Erythroblast (primary cell): ENCODE results near the gene MED13L.
"Not testable (repeated sequence)": the region's sequence is repeated elsewhere in the genome, so short reads cannot be mapped to it uniquely, and the experiment has no call there.

Experiments used
- DNase-seq, 2 experiments: peaks; one replicate each; lab custom pipeline; 2025; lab: John Stamatoyannopoulos, UW
- GATA1 ChIP-seq: IDR thresholded peaks from 2 replicates; pipeline ENCODE4 v1.6.1; 2011; ENCODE audit warnings: low read depth, mild to moderate bottlenecking, control low read depth, low read length, moderate library complexity
- POLR2A ChIP-seq: IDR thresholded peaks from 2 replicates; pipeline ENCODE4 v1.6.1; 2011; ENCODE audit warnings: mild to moderate bottlenecking, low read length

Gene MED13L

DNA sequence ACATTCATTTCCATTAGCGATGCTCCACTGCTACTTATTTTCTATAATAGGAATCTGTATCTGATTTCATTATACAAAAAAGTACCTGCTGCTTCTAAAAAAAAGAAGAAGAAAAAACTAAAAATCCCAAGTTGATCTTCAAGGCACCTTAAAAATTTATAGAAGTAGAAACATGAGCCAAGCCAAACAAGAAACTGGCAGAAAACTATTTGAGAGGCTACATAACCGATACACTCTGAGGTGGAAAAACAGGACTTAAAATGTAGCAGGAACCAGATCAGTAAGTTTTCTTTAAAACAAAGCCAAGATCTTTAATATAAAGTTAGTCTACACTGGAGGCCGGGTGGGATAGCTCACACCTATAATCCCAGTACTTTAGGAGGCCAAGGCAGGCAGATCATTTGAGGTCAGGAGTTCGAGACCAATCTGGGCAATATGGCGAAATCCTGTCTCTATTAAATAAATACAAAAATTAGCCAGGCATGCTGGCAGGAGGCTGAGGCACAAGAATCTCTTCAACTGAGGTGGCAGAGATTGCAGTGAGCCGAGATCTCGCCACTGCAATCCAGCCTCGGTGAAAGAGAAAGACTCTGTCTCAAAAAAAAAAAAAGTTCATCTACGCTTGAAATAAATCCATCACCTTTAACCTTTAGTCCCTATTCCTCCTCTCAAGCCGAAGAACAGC, 278.6 kb downstream of the MED13L start:
- no peak for DNase-seq

DNA sequence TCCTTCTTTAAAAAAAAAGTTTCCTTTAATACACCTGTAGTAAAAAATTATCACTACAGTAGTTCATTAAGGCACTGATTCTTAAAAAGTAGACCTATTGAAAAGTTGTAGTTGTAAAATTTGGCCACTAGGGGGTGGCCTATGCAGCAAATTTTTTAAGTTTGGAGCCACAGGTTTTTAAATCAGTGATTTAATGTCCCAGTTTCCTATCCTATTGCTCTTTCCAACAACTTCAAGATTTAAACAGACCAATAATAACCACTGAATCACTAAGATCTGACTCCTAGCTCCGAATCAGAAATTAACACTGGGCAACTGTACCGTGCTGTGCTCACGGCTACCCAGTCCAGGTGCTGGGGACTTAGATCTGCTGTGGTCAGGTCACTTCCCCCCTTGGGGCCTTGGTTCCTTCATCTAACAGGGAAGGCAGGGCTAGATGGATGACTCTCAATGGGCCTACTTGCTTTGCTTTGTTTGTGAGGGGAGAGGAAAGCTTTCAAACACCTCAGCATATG, 279.3 kb downstream of the MED13L start:
- DNase-seq: peak; percentile 51 to 73
- TF ChIP-seq GATA1 (no peak), POLR2A (no peak)

More for the DNA sequence above, 278.6 kb downstream of the MED13L start:
- TF ChIP-seq POLR2A (no peak), GATA1 (no peak)

DNA sequence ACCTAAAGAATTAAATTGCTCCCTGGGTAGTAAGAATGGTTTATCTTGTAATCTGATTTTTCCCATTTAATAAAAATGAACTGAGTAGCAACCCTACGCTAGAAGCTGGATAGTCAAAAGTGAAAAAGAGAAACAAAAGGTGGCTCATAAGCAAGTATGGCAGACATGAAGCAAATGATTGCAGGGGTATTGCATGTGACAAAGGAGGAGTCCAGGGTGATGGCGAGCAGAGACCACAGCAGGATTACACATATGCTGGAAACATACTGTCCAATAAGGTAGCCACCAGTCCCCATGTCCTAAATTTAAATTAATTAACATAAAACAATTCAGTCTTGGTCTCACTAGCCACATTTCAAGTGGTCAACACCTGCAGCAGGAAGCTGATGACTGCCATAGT, 283.8 kb downstream of the MED13L start:
- TF ChIP-seq GATA1: no peak
- no peak for TF ChIP-seq POLR2A
- peak; percentile 4 to 57 for DNase-seq

DNA sequence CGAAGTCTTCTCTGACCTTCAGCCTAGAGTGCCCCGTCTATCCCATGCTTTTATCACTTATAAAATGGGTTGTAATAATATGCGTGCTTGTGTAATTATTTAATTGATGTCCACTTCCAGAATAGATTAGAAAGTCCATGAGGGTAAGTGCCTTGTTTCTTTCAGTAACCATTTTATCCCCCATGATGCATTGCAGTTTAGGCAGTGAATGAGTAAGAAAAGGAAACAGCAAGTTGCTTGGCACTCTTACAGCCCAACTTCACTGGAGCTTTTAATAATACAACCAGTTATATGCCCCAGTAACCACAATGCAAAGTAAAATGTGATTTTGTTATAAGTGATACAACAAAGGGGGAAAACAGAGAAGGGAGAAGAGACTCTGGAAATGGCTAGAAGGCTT, 287.3 kb downstream of the MED13L start:
- TF ChIP-seq POLR2A (no peak), GATA1 (no peak)
- DNase-seq: no peak

DNA sequence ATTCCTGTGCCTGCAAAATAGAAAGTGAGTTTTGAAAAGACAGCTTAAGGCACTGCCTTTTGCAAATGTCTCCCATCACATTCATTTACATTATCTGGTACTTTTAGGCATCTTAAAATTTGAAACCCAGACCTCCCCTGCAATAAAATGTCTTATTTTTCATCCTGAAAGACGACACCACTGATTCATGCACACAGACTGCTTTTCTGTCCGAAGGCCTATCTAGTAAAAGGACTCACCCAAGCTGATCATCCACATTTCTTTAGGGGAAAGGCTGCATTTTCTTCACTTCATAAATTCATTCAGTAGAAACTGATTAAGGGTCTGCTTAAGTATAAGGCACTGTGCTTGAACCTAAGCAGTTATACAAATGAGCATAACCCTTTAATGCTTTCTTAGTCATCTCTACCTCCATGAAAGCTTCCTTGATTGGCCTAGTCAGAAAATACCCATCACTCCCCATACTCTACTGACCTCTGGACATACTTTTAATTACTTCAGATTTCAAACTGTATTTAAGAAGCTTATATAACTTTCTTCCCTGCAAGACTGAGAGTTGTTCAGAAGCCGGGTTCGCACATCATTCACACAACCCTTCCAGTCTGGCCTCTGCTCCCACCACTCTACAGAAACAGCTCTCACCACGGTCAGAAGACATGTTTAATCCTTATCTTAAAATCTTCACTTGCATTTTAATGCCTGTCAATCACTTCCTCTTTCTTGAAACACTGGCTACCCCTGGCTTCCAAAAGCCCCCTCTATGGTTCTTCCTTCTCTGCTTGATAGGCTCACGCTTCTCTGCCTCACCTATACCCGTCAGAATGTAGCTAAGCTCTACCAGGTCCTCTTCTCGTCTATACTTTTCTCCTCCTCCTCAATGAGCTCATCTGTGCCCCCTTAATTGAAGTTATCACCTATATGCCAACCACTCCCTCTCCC, 288.6 kb downstream of the MED13L start:
- no peak for DNase-seq
- TF ChIP-seq GATA1 (no peak), POLR2A (no peak)

DNA sequence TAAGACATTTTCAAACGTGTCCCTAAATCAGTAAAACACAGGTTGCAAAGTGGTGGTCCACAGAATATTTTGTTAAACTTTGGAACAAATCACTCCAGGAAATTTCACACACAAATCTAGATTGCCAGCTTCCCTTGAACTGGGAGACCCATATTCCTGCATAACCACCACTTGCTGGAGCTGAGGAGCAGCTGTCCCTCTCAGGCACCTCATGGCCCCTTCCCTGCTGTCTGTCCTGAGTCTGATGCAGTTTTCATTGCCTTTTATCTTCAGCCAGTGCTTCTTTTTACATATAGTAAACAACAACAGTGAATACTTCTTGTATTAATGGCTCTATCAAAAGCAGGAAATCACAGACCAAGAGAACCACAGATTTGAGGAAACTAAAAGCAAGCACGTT, 289.3 kb downstream of the MED13L start:
- DNase-seq: no peak
- TF ChIP-seq GATA1: no peak
- TF ChIP-seq POLR2A: no peak

DNA sequence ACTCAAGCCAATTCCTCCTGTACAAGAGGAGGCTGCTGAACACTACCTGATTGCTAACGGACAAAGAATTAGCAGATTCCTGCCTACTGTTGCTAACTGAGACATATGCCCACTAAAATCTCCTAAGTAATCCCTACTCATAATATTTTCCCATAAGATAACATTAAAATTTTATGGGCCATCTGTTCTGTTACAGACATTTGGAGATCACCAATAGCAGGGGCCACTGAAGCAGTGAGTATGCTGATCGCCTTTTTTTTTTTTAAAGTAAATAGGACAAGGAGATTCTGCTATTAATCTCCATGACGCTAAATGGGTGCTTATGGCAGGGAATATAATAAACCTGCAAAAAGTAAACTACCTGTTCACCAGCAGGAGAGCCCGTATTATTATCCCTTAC, 292.9 kb downstream of the MED13L start:
- DNase-seq: no peak
- TF ChIP-seq GATA1 (no peak), POLR2A (no peak)

DNA sequence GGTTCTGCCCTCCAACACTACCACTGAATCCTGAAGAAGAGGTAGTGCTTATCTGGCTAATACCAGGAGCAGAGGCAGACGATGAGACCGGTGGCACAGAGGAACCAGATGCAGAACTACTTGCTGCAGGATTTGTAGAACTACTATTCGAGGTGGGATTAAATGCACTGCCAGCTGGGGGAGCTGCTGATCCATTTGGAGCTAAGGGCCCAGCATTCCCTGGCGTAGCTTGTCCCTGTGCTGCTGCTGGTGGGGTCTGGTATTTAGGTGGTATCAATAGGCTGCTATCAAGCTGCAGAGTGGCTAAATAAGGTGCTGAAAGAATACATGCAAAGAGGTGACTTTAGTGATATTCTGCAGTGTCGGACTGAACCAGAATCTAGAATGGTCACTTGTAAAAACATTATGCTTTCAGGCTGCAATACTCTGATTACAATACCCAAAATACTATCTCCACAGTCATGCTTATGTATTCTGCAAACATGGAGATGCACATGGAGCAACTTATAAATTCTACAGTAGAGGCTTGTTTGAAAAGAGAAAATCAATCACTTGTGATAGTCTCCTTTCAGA, 294.2 kb downstream of the MED13L start:
- TF ChIP-seq POLR2A: no peak
- no peak for TF ChIP-seq GATA1

DNA sequence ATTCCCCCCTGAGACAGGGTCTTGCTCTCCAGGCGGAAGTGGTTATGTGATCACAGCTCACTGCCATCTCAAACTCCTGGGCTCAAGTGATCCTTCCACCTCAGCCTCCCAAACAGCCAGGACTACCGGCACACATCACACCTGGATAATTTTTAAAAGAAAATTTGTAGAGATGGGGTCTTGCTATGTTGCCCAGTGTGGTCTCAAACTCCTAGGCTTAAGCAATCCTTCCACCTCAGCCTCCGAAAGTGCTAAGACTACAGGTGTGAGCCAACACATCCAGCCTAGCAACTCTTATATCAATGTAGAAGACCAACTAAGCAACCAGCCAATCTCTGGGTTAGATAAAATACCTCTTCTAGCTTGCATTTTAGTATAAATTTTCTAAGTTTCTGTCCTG, 297.2 kb downstream of the MED13L start:
- TF ChIP-seq GATA1 (no peak), POLR2A (no peak)
- no peak for DNase-seq

More for the DNA sequence above, 294.2 kb downstream of the MED13L start:
- peak; percentile 28 to 50 for DNase-seq

DNA sequence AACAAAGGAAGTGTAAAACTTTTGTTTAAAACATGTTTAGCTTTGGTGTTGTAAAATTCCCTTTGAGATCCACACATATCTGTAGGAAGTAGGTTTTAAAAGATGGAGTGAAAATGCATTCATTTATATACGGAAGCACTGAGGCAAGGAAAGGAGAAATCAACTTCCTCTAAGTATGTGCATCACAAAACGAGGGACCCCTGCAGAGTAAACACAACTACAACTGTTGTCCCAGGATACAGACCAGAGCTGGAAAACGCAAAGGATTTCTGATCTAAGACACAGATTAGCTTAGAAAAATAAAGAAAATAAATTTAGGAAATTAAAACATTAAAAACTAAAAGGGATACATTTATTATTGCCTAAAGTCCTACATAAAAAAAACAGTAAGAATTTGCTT, 297.6 kb downstream of the MED13L start:
- no peak for TF ChIP-seq GATA1
- no peak for TF ChIP-seq POLR2A
- DNase-seq: no peak

DNA sequence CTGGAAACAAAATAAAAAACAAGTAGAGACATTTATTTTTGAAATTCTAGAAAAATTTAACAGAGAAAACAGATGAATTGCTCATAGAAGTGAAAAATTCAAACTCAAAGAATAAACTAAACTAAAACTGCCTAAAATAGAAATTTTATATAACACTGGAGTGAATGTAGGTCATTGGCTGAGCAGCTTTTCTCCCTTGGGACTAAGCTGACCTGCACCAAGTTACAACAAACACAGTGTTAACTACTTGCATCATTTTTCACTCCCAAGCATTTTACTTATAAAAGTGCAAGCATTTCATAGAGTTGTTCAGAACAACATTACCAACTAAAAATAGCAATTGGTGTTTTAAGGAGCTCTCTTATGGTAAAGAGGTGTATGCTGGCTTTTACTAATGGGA, 298.1 kb downstream of the MED13L start:
- TF ChIP-seq POLR2A: no peak
- TF ChIP-seq GATA1: no peak

DNA sequence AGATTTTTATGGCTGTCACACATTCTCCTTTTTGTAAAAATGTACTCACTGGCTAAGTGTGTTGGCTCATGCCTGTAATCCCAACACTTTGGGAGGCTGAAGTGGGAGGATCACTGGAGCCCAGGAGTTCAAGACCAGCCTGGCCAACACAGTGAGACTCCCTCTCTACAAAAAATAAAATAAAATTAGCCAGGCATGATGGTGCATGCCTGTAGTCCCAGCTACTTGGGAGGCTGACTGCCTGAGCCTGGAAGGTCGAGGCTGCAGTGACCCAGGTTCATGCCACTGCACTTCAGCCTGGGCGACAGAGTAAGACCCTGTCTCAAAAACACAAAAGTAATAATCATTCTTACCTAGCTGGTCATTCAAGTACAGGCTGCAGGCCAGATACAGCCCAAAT, 300.7 kb downstream of the MED13L start:
- not testable (repeated sequence) for DNase-seq

More for the DNA sequence above, 298.1 kb downstream of the MED13L start:
- DNase-seq: no peak

DNA sequence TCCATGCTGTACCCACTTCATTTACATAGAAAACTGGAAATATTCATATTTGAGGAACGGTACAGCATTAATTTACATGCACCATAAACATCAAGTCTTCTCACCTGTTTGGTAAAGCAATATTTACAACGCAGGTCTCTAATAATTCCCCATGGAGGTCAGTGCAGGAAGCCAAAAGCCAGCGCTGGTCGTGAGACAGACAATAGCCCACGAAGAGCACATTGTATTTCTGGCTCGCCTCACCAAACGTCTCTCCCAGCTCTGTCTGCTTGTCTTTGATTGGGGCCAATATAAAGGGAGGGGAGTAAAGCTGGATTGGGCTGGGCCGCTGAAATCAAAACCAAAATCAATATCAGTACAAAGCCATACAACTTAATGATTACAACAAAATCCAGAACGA, 302.1 kb downstream of the MED13L start:
- no peak for DNase-seq
- TF ChIP-seq POLR2A: no peak
- TF ChIP-seq GATA1: no peak
